ENCODE measurements around the gene IRGC.
"Not testable (repeated sequence)": the region's sequence is repeated elsewhere in the genome, so short reads cannot be mapped to it uniquely, and the experiment has no call there.

IRGC gene

DNA sequence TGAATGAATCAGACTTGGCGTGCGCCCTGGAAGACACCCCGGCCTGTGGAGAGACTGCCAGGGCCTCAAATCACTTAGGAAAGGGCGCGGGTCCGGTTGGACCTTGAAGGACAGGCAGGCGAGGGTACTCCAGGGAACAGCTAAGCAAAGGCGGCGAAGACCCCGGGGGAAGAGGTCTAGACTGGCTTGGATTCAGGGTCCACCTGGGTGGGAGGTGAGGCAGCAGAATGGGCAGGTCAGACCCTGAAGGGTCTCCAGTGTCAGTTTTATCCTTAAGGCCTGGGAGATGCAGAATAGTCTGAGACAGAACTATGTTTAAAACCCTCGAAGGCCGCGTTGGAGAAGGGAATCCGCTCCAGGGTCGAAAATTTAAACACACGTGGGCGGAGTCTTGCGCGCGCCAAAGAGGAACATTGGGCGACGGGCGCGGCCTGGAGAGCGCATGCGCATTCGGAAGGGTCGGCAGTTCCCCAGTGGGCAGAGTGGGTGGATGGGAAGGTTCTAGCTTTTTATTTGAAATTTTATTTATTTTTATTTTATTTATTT lies 39.5 kb downstream of the IRGC start:
- DNase-seq = peak; percentile 76

DNA sequence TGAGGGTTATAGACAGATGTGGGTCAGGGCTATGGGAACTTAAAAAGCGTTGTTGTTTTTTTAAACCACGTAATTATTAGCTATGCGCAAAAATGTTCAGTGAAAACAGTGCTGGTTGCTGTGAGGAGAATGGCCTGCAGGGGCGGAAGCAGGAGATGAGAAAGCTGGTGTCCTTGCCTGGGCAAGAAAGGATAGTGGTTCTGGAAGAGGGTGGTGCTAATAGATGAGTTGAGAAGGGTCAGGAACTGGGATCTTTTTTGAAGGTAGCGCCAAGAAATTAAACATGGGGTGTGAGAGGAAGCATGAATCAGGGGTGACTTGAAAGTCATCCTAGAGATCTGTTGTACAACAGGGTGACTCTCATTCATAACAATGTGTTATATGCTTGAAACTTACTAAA lies 43.6 kb downstream of the IRGC start:
- DNase-seq = no peak

GRCh38 chr19:43760941-43761340 lies 45.1 kb downstream of the IRGC start:
- no peak for DNase-seq

DNA sequence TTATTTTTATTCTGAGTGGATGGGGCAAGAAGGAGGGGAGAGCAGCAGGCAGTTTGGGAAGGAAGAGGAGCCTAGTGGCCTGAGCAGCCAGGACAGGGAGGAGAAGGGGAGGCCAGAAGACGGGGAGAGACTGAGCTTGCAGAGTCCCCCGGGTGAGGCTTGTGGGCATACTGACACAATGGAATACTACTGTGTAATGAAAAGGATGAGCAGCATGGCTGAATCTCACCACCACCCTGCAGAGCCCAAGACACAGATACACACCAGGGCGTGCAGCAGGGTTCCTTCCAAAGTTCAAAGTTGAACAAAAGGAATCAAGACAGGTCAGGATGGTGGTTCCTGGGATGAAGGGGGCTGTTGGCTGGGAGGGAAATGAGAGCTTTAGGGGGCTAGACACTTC lies 46.9 kb downstream of the IRGC start:
- DNase-seq = no peak

- no peak for DNase-seq
Observed at GRCh38 chr19:43763473-43763939, 47.6 kb downstream of the IRGC start.

DNA sequence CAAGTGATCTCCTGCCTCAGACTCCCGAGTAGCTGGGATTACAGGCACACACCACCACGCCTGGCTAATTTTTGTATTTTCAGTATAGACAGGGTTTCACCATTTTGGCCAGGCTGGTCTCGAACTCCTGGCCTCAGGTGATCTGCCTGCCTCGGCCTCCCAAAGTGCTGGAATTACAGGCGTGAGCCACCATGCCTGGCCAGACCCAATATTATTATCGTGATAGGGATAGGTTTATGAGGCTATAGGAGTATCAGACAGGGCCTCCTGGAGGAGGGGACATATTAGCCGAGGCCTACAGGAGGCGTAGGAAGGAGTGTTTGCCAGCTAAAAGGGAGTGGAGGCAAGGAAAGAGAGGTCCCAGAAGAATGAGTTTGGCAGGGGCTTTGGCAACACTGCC lies 48.8 kb downstream of the IRGC start:
- DNase-seq = not testable (repeated sequence)

- DNase-seq = peak; percentile 89
Observed at GRCh38 chr19:43765109-43765876, 49.4 kb downstream of the IRGC start.

GRCh38 chr19:43766755-43767043 lies 50.8 kb downstream of the IRGC start:
- no peak for DNase-seq

- DNase-seq = no peak
Observed at GRCh38 chr19:43767316-43767715, 51.4 kb downstream of the IRGC start.

DNA sequence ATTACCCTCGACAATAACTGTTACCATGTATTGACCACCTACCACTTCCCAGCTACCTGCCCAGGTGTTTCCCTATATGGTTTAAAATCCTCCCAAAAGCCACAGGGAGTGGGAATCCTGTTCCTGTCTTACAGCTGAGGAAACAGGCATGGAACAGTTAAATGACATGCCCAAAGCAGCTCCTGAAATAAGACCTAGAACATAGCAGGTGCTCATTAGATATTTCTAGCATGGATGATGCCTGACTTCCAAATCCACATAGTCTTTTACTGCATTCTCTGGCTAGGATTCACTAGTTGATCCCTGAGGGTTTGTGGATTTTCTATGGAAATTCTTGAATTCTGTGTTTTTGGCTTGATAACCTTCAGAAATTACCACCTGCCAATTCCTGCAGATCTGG lies 51.9 kb downstream of the IRGC start:
- no peak for DNase-seq

DNA sequence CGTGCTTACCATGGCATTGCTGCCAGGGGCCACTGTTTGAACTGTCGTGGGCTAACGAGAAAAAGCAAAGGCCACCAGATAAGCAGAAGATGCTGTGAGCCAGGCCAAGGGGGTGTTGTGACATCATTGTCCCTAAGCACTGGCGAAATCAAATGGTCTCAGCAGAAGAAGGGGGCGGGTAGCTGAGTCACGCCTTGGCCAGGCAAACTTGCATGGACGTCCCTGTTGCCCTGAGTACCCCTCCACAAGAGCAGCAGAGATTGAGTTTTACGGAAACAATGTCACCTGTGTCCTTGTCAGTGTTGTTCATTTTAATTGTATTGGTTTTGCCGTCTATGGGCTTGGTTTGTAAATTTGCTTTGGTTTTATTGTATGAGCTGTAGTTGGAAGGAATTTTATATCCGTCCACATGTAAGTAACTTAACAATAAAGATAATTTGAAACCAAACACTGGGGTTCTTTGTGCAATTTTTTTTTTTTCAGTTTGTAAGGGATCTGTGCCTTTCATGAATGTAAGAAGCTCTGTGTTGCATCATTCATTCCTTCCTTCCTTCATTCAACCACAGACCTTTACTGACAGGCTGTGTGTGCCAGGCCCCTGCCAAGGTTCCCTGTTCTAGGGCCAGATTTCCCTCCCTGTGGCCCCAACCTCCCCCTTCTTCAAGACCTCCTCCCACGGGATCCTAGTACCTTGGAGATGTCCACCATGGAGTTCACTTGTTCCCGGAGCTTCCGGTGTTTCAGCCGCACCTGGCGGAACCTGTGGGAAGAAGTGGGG lies 52.6 kb downstream of the IRGC start:
- DNase-seq = no peak

GRCh38 chr19:43769256-43769655 lies 53.4 kb downstream of the IRGC start:
- DNase-seq = no peak
